ENCODE results near the gene LMAN1L. TPM values are rescaled to one million over a fixed set of nuclear protein-coding genes. Genes with fewer than 3 reads are reported as not detected.

LMAN1L gene
- polyA plus RNA-seq, 1 donor from 2014 or later = not detected

DNA sequence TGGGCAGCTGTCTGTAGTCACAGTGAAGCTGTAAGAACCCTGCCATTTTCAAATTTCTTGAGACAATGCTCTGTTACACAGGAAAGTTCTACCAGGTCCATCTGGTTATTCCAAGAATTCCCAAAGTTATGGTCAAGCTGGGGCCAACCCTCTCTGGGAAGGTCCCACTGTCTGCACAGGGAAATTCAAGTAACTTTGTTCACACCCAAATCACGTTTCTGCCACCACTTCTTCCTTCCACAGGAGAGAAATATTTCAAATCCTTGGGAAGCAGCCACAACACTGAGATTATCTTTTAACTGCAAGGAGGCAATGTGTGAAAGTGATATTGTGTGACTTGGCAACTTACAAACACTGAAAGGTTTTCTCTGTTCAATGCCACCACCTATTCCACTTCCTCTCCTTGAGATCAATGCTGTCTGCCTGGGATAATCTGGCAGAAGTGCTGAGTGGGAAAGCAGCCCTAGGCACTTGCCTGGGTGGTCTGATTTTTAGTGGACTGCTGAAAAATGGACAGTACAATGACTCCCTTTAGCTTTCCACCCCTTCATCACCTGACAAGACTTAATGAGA lies 54.9 kb downstream of the LMAN1L start:
- Histone ChIP-seq H3K27me3 (ENCODE audit: insufficient read depth, low read depth, low read length) (no peaks in the 10 kb centered on the region), H3K36me3 (ENCODE audit: insufficient read depth, low read length) (no peaks in the 10 kb centered on the region), H4K20me1 (ENCODE audit: insufficient read depth) (no peaks in the 10 kb centered on the region), H2AFZ (ENCODE audit: low read depth, low read length) (no peak overlapping the region), H3K79me2 (replicated peaks; ENCODE audit: insufficient read depth, low read length) (peaks cover 21% of the 10 kb centered on the region), H3K27ac (ENCODE audit: low read length) (no peak overlapping the region), H3K9ac (ENCODE audit: low read length) (no peak overlapping the region), H3K4me3 (ENCODE audit: low read length) (no peak overlapping the region), H3K9me3 (ENCODE audit: low read length) (no peaks in the 10 kb centered on the region), H3K9me2 (ENCODE audit: insufficient read depth, low read length) (no peaks in the 10 kb centered on the region), H3K4me2 (ENCODE audit: low read length) (no peak overlapping the region), H3F3A (ENCODE audit: insufficient read depth, low read length, poor library complexity, severe bottlenecking) (no peaks in the 10 kb centered on the region)
- TF ChIP-seq POLR2AphosphoS5 (IDR thresholded peaks at IDR 0.05) = no peak
- TF ChIP-seq EP300 (conservative IDR thresholded peaks at IDR 0.05; ENCODE audit: poor library complexity, severe bottlenecking) = no peak
- TF ChIP-seq SMC3 (conservative IDR thresholded peaks at IDR 0.05; ENCODE audit: poor library complexity) = no peak
- no peak for TF ChIP-seq TAF1 (IDR thresholded peaks at IDR 0.05; ENCODE audit: low read depth)
- TF ChIP-seq CTCF (IDR thresholded peaks at IDR 0.05; ENCODE audit: poor library complexity, severe bottlenecking) = no peak
- no peak for TF ChIP-seq EZH2 (IDR thresholded peaks at IDR 0.05; ENCODE audit: borderline replicate concordance, insufficient read depth, low read length, poor library complexity, severe bottlenecking)
- TF ChIP-seq RAD21 (conservative IDR thresholded peaks at IDR 0.05) = no peak
- no peak for TF ChIP-seq MXI1 (conservative IDR thresholded peaks at IDR 0.05; ENCODE audit: poor library complexity, severe bottlenecking)
- TF ChIP-seq, protein P1, sequence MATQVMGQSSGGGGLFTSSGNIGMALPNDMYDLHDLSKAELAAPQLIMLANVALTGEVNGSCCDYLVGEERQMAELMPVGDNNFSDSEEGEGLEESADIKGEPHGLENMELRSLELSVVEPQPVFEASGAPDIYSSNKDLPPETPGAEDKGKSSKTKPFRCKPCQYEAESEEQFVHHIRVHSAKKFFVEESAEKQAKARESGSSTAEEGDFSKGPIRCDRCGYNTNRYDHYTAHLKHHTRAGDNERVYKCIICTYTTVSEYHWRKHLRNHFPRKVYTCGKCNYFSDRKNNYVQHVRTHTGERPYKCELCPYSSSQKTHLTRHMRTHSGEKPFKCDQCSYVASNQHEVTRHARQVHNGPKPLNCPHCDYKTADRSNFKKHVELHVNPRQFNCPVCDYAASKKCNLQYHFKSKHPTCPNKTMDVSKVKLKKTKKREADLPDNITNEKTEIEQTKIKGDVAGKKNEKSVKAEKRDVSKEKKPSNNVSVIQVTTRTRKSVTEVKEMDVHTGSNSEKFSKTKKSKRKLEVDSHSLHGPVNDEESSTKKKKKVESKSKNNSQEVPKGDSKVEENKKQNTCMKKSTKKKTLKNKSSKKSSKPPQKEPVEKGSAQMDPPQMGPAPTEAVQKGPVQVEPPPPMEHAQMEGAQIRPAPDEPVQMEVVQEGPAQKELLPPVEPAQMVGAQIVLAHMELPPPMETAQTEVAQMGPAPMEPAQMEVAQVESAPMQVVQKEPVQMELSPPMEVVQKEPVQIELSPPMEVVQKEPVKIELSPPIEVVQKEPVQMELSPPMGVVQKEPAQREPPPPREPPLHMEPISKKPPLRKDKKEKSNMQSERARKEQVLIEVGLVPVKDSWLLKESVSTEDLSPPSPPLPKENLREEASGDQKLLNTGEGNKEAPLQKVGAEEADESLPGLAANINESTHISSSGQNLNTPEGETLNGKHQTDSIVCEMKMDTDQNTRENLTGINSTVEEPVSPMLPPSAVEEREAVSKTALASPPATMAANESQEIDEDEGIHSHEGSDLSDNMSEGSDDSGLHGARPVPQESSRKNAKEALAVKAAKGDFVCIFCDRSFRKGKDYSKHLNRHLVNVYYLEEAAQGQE (IDR thresholded peaks at IDR 0.05; ENCODE audit: borderline replicate concordance) = no peak

DNA sequence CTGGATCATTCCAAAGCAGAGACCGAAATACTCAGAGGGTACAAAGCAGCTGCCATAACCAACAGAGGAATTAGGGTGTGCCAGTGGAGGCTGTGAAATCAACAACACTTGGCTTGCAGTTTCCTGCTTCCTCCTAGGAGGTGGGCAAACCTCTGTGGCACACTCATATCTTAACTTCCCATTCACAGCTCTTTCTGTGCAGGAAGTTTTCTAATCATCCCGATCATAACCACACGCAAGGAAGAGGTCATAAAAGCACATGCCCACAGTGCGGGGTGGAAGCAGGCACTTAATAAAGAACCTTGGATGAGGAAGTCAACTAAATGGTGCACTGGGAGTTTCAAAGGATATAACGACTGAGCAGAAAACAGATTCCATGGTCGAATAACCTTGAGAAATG lies 55.4 kb downstream of the LMAN1L start:
- Histone ChIP-seq H3K36me3 (ENCODE audit: insufficient read depth, low read length) (no peaks in the 10 kb centered on the region), H2AFZ (ENCODE audit: low read depth, low read length) (no peak overlapping the region), H3K27me3 (ENCODE audit: insufficient read depth, low read depth, low read length) (no peaks in the 10 kb centered on the region), H3K9ac (ENCODE audit: low read length) (no peak overlapping the region), H3K4me2 (ENCODE audit: low read length) (no peak overlapping the region), H3K9me3 (ENCODE audit: low read length) (no peaks in the 10 kb centered on the region), H3K79me2 (replicated peaks; ENCODE audit: insufficient read depth, low read length) (peaks cover 23% of the 10 kb centered on the region), H4K20me1 (ENCODE audit: insufficient read depth) (no peaks in the 10 kb centered on the region), H3K4me3 (ENCODE audit: low read length) (no peak overlapping the region), H3K9me2 (ENCODE audit: insufficient read depth, low read length) (no peaks in the 10 kb centered on the region), H3K27ac (ENCODE audit: low read length) (no peak overlapping the region), H3F3A (ENCODE audit: insufficient read depth, low read length, poor library complexity, severe bottlenecking) (no peaks in the 10 kb centered on the region)
- TF ChIP-seq RAD21 (conservative IDR thresholded peaks at IDR 0.05) = no peak
- TF ChIP-seq POLR2AphosphoS5 (IDR thresholded peaks at IDR 0.05) = no peak

- no peak overlapping the region for H3K4me3 ChIP-seq (ENCODE audit: low read length)
- H3K36me3 ChIP-seq (ENCODE audit: insufficient read depth, low read length) = no peaks in the 10 kb centered on the region
- peaks cover 23% of the 10 kb centered on the region for H3K79me2 ChIP-seq (replicated peaks; ENCODE audit: insufficient read depth, low read length)
- TF ChIP-seq RAD21 (conservative IDR thresholded peaks at IDR 0.05) = no peak
- no peak for TF ChIP-seq TAF1 (IDR thresholded peaks at IDR 0.05; ENCODE audit: low read depth)
- no peak for TF ChIP-seq POLR2AphosphoS5 (IDR thresholded peaks at IDR 0.05)
- TF ChIP-seq CTCF (IDR thresholded peaks at IDR 0.05; ENCODE audit: poor library complexity, severe bottlenecking) = no peak
- TF ChIP-seq, protein P1 (IDR thresholded peaks at IDR 0.05; ENCODE audit: borderline replicate concordance) = no peak
- TF ChIP-seq EZH2 (IDR thresholded peaks at IDR 0.05; ENCODE audit: borderline replicate concordance, insufficient read depth, low read length, poor library complexity, severe bottlenecking) = no peak
- TF ChIP-seq SMC3 (conservative IDR thresholded peaks at IDR 0.05; ENCODE audit: poor library complexity) = no peak
- TF ChIP-seq EP300 (conservative IDR thresholded peaks at IDR 0.05; ENCODE audit: poor library complexity, severe bottlenecking) = no peak
- TF ChIP-seq MXI1 (conservative IDR thresholded peaks at IDR 0.05; ENCODE audit: poor library complexity, severe bottlenecking) = no peak
- H3K27ac ChIP-seq (ENCODE audit: low read length) = no peak overlapping the region
- no peaks in the 10 kb centered on the region for H3K9me3 ChIP-seq (ENCODE audit: low read length)
- H2AFZ ChIP-seq (ENCODE audit: low read depth, low read length) = no peak overlapping the region
- H3K4me2 ChIP-seq (ENCODE audit: low read length) = no peak overlapping the region
- no peaks in the 10 kb centered on the region for H3K9me2 ChIP-seq (ENCODE audit: insufficient read depth, low read length)
- no peaks in the 10 kb centered on the region for H3F3A ChIP-seq (ENCODE audit: insufficient read depth, low read length, poor library complexity, severe bottlenecking)
- no peaks in the 10 kb centered on the region for H3K27me3 ChIP-seq (ENCODE audit: insufficient read depth, low read depth, low read length)
- H4K20me1 ChIP-seq (ENCODE audit: insufficient read depth) = no peaks in the 10 kb centered on the region
- no peak overlapping the region for H3K9ac ChIP-seq (ENCODE audit: low read length)
Measured at GRCh38 chr15:74869372-74869725, 56.7 kb downstream of the LMAN1L start.

Measured in neural cell (in vitro differentiated cells).